ENCODE measurements around the gene PIAS1.

GRCh38 chr15:68177742-68178141 lies 123.6 kb downstream of the PIAS1 start:
- TF ChIP-seq ZNF37A (tag by site-specific recombination; IDR thresholded peaks at IDR 0.05) (no peak), SP2 (tag by site-specific recombination; IDR thresholded peaks at IDR 0.05) (no peak), ZNF561 (tag by site-specific recombination; IDR thresholded peaks at IDR 0.05; ENCODE audit: borderline replicate concordance) (no peak), ZNF785 (tag by site-specific recombination; IDR thresholded peaks at IDR 0.05) (no peak), KLF16 (tag by site-specific recombination; IDR thresholded peaks at IDR 0.05) (no peak)
- TF ChIP-seq, protein P1, sequence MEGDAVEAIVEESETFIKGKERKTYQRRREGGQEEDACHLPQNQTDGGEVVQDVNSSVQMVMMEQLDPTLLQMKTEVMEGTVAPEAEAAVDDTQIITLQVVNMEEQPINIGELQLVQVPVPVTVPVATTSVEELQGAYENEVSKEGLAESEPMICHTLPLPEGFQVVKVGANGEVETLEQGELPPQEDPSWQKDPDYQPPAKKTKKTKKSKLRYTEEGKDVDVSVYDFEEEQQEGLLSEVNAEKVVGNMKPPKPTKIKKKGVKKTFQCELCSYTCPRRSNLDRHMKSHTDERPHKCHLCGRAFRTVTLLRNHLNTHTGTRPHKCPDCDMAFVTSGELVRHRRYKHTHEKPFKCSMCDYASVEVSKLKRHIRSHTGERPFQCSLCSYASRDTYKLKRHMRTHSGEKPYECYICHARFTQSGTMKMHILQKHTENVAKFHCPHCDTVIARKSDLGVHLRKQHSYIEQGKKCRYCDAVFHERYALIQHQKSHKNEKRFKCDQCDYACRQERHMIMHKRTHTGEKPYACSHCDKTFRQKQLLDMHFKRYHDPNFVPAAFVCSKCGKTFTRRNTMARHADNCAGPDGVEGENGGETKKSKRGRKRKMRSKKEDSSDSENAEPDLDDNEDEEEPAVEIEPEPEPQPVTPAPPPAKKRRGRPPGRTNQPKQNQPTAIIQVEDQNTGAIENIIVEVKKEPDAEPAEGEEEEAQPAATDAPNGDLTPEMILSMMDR (tag by site-specific recombination; IDR thresholded peaks at IDR 0.05), result no peak

All from HEK293 (cell line).